ENCODE measurements around the gene TCF7L1. TPM values are rescaled to one million over a fixed set of nuclear protein-coding genes. Genes with fewer than 3 reads are reported as not detected.

TCF7L1 gene
- total RNA-seq, 4 donors from 2014 or later, result 0.26 to 37.1 (median 5.4) TPM

DNA sequence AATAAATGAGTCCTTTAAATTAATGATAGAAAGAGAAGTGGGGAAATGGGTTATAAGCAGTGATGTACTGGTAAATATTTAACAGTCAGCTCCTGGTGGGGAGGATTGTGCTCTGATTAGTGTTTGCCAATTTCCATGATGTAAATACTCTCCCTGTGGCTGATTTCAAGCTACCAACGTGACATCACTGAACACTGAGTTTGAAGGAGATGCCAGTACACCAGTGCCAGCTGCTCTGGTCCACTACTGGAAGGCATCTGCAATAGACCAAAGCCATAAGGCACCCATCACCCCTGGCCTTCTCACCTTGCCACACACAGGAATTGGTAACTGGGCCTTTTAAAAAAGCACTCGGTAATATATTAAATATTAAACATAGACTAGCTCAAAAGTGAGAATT is 116.9 kb downstream of the TCF7L1 start:
- intact Hi-C loops (cut with DNase I; ENCODE audit: low total_unique reads), result no loop called here
- Histone ChIP-seq H3K4me1 (peaks cover 7 to 22% of the 10 kb centered on the region in 2 donors), H3K27ac (no peak overlapping the region)

GRCh38 chr2:85251070-85251616 is 118.0 kb downstream of the TCF7L1 start:
- no peaks in the 10 kb centered on the region for H3K9me3 ChIP-seq
- no peak for DNase-seq
- H3K36me3 ChIP-seq, result no peaks in the 10 kb centered on the region
- TF ChIP-seq CTCF (IDR thresholded peaks at IDR 0.05) (no peak), POLR2A (IDR thresholded peaks at IDR 0.05) (no peak)
- intact Hi-C loops (cut with DNase I; ENCODE audit: low total_unique reads), result no loop called here
- peaks cover 7 to 31% of the 10 kb centered on the region in 2 donors for H3K4me1 ChIP-seq
- H3K27me3 ChIP-seq, result no peaks in the 10 kb centered on the region
- no peak overlapping the region for H3K4me3 ChIP-seq
- H3K27ac ChIP-seq, result no peak overlapping the region

More for the DNA sequence above, 116.9 kb downstream of the TCF7L1 start:
- no peak for TF ChIP-seq POLR2A (IDR thresholded peaks at IDR 0.05)
- no peak for TF ChIP-seq CTCF (IDR thresholded peaks at IDR 0.05)
- no peaks in the 10 kb centered on the region for H3K27me3 ChIP-seq
- H3K4me3 ChIP-seq, result no peak overlapping the region
- no peaks in the 10 kb centered on the region for H3K9me3 ChIP-seq
- DNase-seq, result no peak
- H3K36me3 ChIP-seq, result no peaks in the 10 kb centered on the region

- Histone ChIP-seq H3K4me3 (no peak overlapping the region), H3K36me3 (no peaks in the 10 kb centered on the region), H3K4me1 (peaks cover 7 to 26% of the 10 kb centered on the region in 2 donors), H3K9me3 (no peaks in the 10 kb centered on the region), H3K27ac (no peak overlapping the region), H3K27me3 (no peaks in the 10 kb centered on the region)
- intact Hi-C loops (cut with DNase I; ENCODE audit: low total_unique reads), result no loop called here
- no peak for DNase-seq
- TF ChIP-seq POLR2A (IDR thresholded peaks at IDR 0.05) (no peak), CTCF (IDR thresholded peaks at IDR 0.05) (no peak)
Measured at GRCh38 chr2:85253890-85254289, 120.7 kb downstream of the TCF7L1 start.

DNA sequence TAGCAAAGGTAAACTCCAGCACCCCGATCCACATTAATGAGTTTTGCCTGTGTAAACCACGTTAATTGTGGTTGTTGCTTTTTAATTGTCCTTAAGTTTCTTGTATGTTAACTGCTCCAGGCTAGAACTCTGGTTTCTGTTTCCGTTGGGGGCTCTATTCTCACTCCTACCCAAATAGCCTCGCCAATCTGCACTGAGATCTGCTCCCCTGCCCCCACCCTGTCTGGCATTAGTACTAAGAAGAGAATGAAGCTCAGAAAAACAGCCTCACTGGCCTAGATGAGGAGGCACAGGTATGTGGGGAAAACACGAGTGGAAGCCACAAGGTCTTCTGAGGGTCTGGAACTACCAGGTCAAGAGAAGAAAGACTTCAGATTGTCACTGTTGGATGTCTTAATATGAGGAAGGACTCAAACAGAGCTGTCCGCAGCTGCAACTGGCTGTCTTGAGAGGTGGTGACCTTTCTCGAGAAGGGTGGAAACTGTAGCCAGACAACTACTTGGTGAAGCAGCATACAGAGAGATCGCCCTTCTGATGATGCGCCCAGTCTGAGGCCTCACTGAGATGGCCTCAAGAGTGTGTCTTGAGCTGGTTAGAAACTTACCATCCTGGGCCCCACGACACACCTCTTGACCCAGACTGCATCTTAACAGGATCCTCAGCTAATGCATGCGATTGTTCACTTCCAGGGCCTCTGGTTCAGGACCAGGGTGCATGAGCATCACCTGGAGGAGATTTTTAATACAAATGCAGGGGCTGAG is 121.5 kb downstream of the TCF7L1 start:
- no peak for DNase-seq
- peak overlapping the region in 1 of 2 donors; percentile 3 for H3K27ac ChIP-seq
- no peaks in the 10 kb centered on the region for H3K9me3 ChIP-seq
- H3K4me1 ChIP-seq, result peaks cover 5 to 21% of the 10 kb centered on the region in 2 donors
- no peaks in the 10 kb centered on the region for H3K36me3 ChIP-seq
- no peak overlapping the region for H3K4me3 ChIP-seq
- intact Hi-C loops (cut with DNase I; ENCODE audit: low total_unique reads), result no loop called here
- no peaks in the 10 kb centered on the region for H3K27me3 ChIP-seq
- TF ChIP-seq CTCF (IDR thresholded peaks at IDR 0.05), result no peak
- no peak for TF ChIP-seq POLR2A (IDR thresholded peaks at IDR 0.05)

GRCh38 chr2:85255456-85255812 is 122.2 kb downstream of the TCF7L1 start:
- Histone ChIP-seq H3K27ac (peak overlapping the region; percentile 44 to 78), H3K9me3 (no peaks in the 10 kb centered on the region), H3K4me1 (peaks cover 0 to 26% of the 10 kb centered on the region in 2 donors), H3K4me3 (no peak overlapping the region), H3K27me3 (no peaks in the 10 kb centered on the region), H3K36me3 (no peaks in the 10 kb centered on the region)
- TF ChIP-seq POLR2A (IDR thresholded peaks at IDR 0.05) (no peak), CTCF (IDR thresholded peaks at IDR 0.05) (no peak)
- DNase-seq, result no peak
- intact Hi-C loops (cut with DNase I; ENCODE audit: low total_unique reads), result no loop called here

Measured in uterus (tissue), 4 donors.